ENCODE measurements around the gene KIF6. TPM values are rescaled to one million over a fixed set of nuclear protein-coding genes. Genes with fewer than 3 reads are reported as not detected.

KIF6 gene
- total RNA-seq, 4 donors from 2014 or later, result 0.47 to 2.3 (median 0.97) TPM

GRCh38 chr6:39696986-39697788 is 28.0 kb downstream of the KIF6 start:
- no peaks in the 10 kb centered on the region for H3K36me3 ChIP-seq
- ATAC-seq, result no peak
- no peak overlapping the region for H3K27ac ChIP-seq
- H3K4me3 ChIP-seq, result no peak overlapping the region
- H3K4me1 ChIP-seq, result no peaks in the 10 kb centered on the region
- no peaks in the 10 kb centered on the region for H3K9me3 ChIP-seq
- TF ChIP-seq EP300 (IDR thresholded peaks at IDR 0.05), result no peak
- no peak for TF ChIP-seq POLR2A (IDR thresholded peaks at IDR 0.05)
- no peak for TF ChIP-seq POLR2AphosphoS5 (IDR thresholded peaks at IDR 0.05)
- no peak for TF ChIP-seq CTCF (IDR thresholded peaks at IDR 0.05)
- WGBS, 2 donors (ENCODE audit: low coverage in 1 of 2), result 73 to 85% methylated on average over 3 to 4 of the region's 4 CpGs
- no peaks in the 10 kb centered on the region for H3K27me3 ChIP-seq

- no peak for TF ChIP-seq EP300 (IDR thresholded peaks at IDR 0.05)
- no peak for TF ChIP-seq POLR2A (IDR thresholded peaks at IDR 0.05)
- no peak for TF ChIP-seq CTCF (IDR thresholded peaks at IDR 0.05)
- no peaks in the 10 kb centered on the region for H3K9me3 ChIP-seq
- no peak for ATAC-seq
- H3K36me3 ChIP-seq, result no peaks in the 10 kb centered on the region
- no peaks in the 10 kb centered on the region for H3K4me1 ChIP-seq
- H3K27me3 ChIP-seq, result no peaks in the 10 kb centered on the region
- H3K27ac ChIP-seq, result no peak overlapping the region
- no peak overlapping the region for H3K4me3 ChIP-seq
These were observed 29.8 kb downstream of the KIF6 start for GRCh38 chr6:39695447-39695846.

GRCh38 chr6:39693206-39693605 is 32.0 kb downstream of the KIF6 start:
- Histone ChIP-seq H3K4me3 (no peak overlapping the region), H3K4me1 (no peaks in the 10 kb centered on the region), H3K9me3 (no peaks in the 10 kb centered on the region), H3K27me3 (no peaks in the 10 kb centered on the region), H3K27ac (no peak overlapping the region), H3K36me3 (no peaks in the 10 kb centered on the region)
- ATAC-seq, result no peak
- TF ChIP-seq POLR2AphosphoS5 (IDR thresholded peaks at IDR 0.05), result no peak
- TF ChIP-seq EP300 (IDR thresholded peaks at IDR 0.05), result no peak
- TF ChIP-seq CTCF (IDR thresholded peaks at IDR 0.05), result no peak
- no peak for TF ChIP-seq POLR2A (IDR thresholded peaks at IDR 0.05)

GRCh38 chr6:39688494-39688893 is 36.7 kb downstream of the KIF6 start:
- Histone ChIP-seq H3K4me1 (peaks cover 0 to 11% (median 0%) of the 10 kb centered on the region in 3 donors), H3K4me3 (no peak overlapping the region), H3K27me3 (no peaks in the 10 kb centered on the region), H3K36me3 (no peaks in the 10 kb centered on the region), H3K9me3 (no peaks in the 10 kb centered on the region), H3K27ac (no peak overlapping the region)
- ATAC-seq, result no peak
- 68 to 72% methylated on average over 2 of the region's 2 CpGs for WGBS, 2 donors (ENCODE audit: low coverage in 1 of 2)
- TF ChIP-seq POLR2A (IDR thresholded peaks at IDR 0.05), result no peak
- TF ChIP-seq EP300 (IDR thresholded peaks at IDR 0.05), result no peak
- TF ChIP-seq POLR2AphosphoS5 (IDR thresholded peaks at IDR 0.05), result no peak
- no peak for TF ChIP-seq CTCF (IDR thresholded peaks at IDR 0.05)

- H3K27me3 ChIP-seq, result no peaks in the 10 kb centered on the region
- TF ChIP-seq POLR2A (IDR thresholded peaks at IDR 0.05) (no peak), POLR2AphosphoS5 (IDR thresholded peaks at IDR 0.05) (no peak), EP300 (IDR thresholded peaks at IDR 0.05) (no peak), CTCF (IDR thresholded peaks at IDR 0.05) (no peak)
These were observed 38.2 kb downstream of the KIF6 start for GRCh38 chr6:39686976-39687375.

More at GRCh38 chr6:39686976-39687375, 38.2 kb downstream of the KIF6 start:
- Histone ChIP-seq H3K4me3 (no peak overlapping the region), H3K4me1 (peaks cover 0 to 11% (median 0%) of the 10 kb centered on the region in 3 donors), H3K36me3 (no peaks in the 10 kb centered on the region), H3K9me3 (no peaks in the 10 kb centered on the region), H3K27ac (no peak overlapping the region)
- ATAC-seq, result no peak
- WGBS, 2 donors (ENCODE audit: low coverage in 1 of 2), result 62 to 79% methylated on average over 6 of the region's 6 CpGs

Measured in gastroesophageal sphincter (tissue), 4 donors.